Measurements from ENCODE around the gene ITGB6.

DNA sequence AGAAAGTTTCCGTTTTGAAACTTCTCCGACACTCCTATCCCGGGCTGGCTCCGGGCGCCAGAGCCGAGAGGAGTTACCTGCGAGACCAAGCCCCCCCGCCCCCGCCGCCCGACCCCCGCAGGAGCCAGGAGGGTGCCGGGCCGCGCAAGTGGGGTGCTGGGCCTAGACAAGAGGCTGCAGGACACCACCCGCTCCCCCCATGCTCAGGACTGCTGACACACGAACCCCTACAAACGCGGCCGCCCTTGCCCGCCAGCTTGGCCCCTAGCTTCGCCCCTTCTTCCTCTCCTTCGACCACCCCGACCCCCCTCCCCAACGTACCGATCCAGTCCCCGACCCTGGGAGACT, 138.2 kb downstream of the ITGB6 start:
- no peak for TF ChIP-seq RFX5 (IDR thresholded peaks at IDR 0.05; ENCODE audit: low read depth, low read length)
- TF ChIP-seq, protein P1, sequence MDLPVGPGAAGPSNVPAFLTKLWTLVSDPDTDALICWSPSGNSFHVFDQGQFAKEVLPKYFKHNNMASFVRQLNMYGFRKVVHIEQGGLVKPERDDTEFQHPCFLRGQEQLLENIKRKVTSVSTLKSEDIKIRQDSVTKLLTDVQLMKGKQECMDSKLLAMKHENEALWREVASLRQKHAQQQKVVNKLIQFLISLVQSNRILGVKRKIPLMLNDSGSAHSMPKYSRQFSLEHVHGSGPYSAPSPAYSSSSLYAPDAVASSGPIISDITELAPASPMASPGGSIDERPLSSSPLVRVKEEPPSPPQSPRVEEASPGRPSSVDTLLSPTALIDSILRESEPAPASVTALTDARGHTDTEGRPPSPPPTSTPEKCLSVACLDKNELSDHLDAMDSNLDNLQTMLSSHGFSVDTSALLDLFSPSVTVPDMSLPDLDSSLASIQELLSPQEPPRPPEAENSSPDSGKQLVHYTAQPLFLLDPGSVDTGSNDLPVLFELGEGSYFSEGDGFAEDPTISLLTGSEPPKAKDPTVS (IDR thresholded peaks at IDR 0.05; ENCODE audit: low read depth, low read length), result no peak
- TF ChIP-seq, protein P2, sequence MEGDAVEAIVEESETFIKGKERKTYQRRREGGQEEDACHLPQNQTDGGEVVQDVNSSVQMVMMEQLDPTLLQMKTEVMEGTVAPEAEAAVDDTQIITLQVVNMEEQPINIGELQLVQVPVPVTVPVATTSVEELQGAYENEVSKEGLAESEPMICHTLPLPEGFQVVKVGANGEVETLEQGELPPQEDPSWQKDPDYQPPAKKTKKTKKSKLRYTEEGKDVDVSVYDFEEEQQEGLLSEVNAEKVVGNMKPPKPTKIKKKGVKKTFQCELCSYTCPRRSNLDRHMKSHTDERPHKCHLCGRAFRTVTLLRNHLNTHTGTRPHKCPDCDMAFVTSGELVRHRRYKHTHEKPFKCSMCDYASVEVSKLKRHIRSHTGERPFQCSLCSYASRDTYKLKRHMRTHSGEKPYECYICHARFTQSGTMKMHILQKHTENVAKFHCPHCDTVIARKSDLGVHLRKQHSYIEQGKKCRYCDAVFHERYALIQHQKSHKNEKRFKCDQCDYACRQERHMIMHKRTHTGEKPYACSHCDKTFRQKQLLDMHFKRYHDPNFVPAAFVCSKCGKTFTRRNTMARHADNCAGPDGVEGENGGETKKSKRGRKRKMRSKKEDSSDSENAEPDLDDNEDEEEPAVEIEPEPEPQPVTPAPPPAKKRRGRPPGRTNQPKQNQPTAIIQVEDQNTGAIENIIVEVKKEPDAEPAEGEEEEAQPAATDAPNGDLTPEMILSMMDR (IDR thresholded peaks at IDR 0.05 in 2 of 3, conservative IDR thresholded peaks at IDR 0.05 in 1 of 3; ENCODE audit: control insufficient read depth in 2 of 3, extremely low read depth in 1 of 3, insufficient read depth in 1 of 3, low read depth in 3 of 3, low read length in 3 of 3), result no peak
- no peak for TF ChIP-seq ETV6 (conservative IDR thresholded peaks at IDR 0.05 in 1 of 2, IDR thresholded peaks at IDR 0.05 in 1 of 2; ENCODE audit: borderline replicate concordance in 1 of 2, low read depth in 1 of 2)
- no peak for TF ChIP-seq ZZZ3 (IDR thresholded peaks at IDR 0.05; ENCODE audit: control insufficient read depth, insufficient read length, low read depth)
- no peak for TF ChIP-seq TAF1 (IDR thresholded peaks at IDR 0.05; ENCODE audit: borderline replicate concordance, low read depth, low read length)
- no peak for TF ChIP-seq NFYB (IDR thresholded peaks at IDR 0.05; ENCODE audit: insufficient read depth, low read depth, low read length)
- no peak for TF ChIP-seq MXI1 (IDR thresholded peaks at IDR 0.05; ENCODE audit: low read depth, low read length)
- TF ChIP-seq POLR2AphosphoS5 (IDR thresholded peaks at IDR 0.05; ENCODE audit: low read length), result no peak
- TF ChIP-seq, protein P3, sequence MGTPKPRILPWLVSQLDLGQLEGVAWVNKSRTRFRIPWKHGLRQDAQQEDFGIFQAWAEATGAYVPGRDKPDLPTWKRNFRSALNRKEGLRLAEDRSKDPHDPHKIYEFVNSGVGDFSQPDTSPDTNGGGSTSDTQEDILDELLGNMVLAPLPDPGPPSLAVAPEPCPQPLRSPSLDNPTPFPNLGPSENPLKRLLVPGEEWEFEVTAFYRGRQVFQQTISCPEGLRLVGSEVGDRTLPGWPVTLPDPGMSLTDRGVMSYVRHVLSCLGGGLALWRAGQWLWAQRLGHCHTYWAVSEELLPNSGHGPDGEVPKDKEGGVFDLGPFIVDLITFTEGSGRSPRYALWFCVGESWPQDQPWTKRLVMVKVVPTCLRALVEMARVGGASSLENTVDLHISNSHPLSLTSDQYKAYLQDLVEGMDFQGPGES (IDR thresholded peaks at IDR 0.05), result no peak
- no peak for TF ChIP-seq NR2C2 (IDR thresholded peaks at IDR 0.05; ENCODE audit: borderline replicate concordance, control insufficient read depth, insufficient read length, low read depth)

All from GM12878 (cell line).